Activated effector memory CD4-positive, alpha-beta T cell treated with Interleukin-2 at 50 U/mL for 16 hours (primary cell): ENCODE data around the gene CARD8.
"Not testable (repeated sequence)": the region's sequence is repeated elsewhere in the genome, so short reads cannot be mapped to it uniquely, and the experiment has no call there.

Experiments used
- DNase-seq: peaks from one replicate; pipeline ENCODE4 v3.0.0-alpha.2; 2020

Gene CARD8

DNA sequence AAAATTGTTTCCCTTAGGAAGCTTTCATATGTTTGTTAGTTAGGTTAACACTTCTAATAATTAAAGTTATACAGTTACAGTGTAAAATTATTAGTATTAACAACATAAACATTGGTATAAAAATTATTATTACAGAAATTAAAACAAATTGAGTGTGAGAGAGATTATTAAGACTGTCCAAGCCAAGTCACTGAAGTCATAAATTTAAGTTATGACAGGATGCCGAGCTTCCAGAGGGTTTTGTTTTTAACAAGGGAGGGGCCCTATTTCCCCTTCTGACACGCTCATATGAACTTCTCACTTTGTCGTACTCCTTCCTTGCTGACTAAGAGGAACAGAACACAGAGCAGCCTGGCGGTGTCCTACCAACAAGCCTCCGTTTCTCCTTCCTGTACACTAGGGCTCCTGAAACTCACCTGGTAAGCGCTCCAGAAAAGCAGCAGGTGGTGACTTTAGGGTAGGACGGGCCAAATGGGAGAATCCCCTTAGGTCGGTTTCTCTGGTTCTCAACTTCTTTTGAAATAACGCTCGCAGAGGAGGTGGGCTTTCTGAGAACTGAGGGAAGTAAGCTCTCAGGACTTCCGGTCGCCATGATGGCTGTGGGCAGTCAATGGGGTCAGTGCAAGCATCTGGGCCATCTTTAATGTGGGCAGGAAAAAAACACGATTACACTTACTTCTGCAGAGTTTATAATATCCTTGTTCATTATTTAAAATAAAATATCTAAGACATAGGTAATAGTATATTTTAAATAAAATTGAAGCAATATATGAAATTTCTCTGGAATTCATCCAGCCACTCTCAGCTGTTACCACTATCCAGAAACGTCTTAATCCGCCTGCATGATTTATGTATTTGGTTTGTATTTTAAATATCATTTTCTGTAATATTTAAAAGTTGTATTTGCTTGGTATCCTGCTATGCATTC lies at the start of gene CARD8:
TSS of gene CARD8 (minus strand) at position 537 of the 928 bp plus-strand sequence. CDS start 14,892 bp downstream, outside the sequence.
- DNase-seq: peak; percentile 78

DNA sequence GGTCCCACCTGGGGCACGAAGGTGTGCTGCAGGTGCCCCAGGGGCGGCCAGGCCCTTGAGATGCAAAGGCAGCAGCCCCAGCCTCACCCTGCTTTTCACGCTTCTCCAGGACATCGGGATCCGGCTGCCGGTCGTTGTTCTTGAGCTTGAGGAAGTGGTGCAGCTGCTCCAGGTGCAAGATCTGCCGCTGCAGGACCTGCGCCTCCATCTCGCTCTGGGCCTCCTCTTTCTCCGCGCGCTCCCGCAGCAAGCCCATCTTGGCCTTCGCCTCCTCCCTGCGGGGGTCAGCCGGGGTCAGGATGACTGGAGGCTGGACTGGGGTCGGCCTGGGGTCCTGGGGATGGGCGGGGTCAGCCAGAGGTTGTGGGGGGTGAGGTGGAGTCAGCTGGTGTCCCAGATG lies 48.2 kb upstream of the CARD8 start:
- DNase-seq: no peak

- DNase-seq: no peak
These were observed 47.7 kb upstream of the CARD8 start for GRCh38 chr19:48303367-48303766.

GRCh38 chr19:48302600-48302959 lies 46.9 kb upstream of the CARD8 start:
- no peak for DNase-seq

GRCh38 chr19:48301886-48302599 lies 46.3 kb upstream of the CARD8 start:
- DNase-seq: no peak

GRCh38 chr19:48297975-48298374 lies 42.3 kb upstream of the CARD8 start:
- DNase-seq: no peak

- DNase-seq: no peak
These were observed 41.4 kb upstream of the CARD8 start for GRCh38 chr19:48296963-48297734.

- no peak for DNase-seq
These were observed 39.7 kb upstream of the CARD8 start for GRCh38 chr19:48295458-48295857.

- DNase-seq: no peak
These were observed 37.1 kb upstream of the CARD8 start for GRCh38 chr19:48292798-48293197.

DNA sequence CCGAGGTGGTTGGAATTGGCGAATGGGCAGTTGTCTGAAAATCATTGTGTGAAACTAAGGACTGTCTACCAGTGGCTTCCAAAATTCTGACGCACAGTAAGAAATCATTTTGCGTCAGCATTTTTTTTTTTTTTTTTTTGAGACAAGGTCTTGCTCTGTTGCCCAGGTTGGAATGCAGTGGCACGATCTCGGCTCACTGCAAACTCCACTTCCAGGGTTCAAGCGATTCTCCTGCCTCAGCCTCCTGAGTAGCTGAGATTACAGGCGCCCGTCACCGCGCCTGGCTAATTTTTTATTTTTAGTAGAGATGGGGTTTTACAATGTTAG lies 35.7 kb upstream of the CARD8 start:
- not testable (repeated sequence) for DNase-seq

- peak; percentile 43 for DNase-seq
These were observed 35.2 kb upstream of the CARD8 start for GRCh38 chr19:48290771-48291488.

DNA sequence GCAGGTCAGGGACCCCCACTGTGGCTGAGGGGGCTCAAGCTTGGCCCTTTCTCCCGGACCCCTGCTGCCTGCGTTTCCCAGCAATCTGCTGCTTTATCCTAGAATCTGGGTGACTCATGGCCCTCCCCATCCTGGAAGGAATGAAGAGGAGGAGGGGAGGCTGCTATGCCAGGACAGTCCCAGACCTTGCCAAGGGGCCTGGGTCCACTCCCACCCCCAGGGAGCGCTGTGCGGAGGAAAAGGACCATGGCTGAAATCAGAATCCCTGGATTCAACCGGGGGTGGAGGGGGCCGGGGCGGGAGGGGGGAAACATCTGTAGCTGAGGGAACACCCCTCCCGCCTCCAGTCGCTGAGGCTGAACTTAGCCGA lies 34.7 kb upstream of the CARD8 start:
- no peak for DNase-seq

GRCh38 chr19:48287748-48288147 lies 32.0 kb upstream of the CARD8 start:
- no peak for DNase-seq

- no peak for DNase-seq
These were observed 29.2 kb upstream of the CARD8 start for GRCh38 chr19:48284896-48285295.

DNA sequence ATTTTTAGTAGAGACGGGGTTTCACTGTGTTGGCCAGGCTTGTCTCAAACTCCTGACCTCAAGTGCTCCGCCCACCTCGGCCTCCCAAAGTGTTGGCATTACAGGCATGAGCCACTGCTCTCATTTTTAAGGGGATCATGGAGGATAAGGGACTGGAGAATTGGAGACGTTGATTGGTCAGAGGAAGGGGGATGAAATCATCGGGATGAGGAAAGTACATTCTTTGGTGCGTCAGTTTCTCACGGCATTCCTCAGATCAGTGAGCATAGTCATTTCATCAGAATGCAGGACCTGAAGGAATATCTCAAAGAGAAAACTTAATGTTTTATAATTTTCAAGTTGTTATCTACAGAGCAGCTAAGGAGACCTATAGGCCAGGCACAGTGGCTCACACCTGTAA lies 28.2 kb upstream of the CARD8 start:
- DNase-seq: no peak

DNA sequence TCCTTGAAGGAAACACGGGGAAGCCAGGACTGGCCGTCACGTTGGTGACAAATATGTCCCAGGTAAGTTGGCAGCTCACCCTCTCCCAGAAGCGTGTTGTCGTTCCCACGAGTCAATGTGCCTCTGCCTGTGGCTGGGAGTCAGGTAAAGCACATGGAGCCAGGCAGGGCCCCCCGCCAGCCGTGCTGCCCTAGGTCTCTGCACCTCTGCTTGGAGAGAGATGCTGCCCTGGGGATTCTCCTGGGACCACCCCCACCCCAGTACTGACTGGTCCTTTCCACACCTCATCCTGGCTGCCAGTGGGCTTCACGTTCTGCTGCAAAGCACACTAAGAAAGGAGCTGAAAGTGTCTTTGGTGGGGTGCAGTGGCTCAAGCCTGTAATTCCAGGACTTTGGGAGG lies 24.0 kb upstream of the CARD8 start:
- no peak for DNase-seq

DNA sequence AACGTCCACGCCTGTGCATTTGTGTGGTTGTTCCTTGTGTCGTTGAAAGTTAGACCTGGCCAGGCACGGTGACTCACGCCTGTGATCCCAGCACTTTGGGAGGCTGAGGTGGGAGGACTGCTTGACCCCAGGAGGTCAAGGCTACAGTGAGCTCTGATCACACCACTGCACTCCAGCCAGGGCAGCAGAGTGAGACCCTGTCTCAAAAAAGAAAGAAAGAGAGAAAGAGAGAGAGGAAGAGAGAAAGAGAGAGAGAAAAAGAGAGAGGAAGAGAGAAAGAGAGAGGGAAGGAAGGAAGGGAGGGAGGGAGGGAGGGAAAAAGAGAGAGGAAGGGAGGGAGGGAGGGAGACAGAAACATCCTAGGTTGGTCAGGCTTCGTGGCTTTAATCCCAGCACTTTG lies 19.2 kb upstream of the CARD8 start:
- no peak for DNase-seq

- no peak for DNase-seq
These were observed 18.5 kb upstream of the CARD8 start for GRCh38 chr19:48274173-48274572.

- no peak for DNase-seq
These were observed 15.9 kb upstream of the CARD8 start for GRCh38 chr19:48271531-48272151.

- not testable (repeated sequence) for DNase-seq
These were observed 13.9 kb upstream of the CARD8 start for GRCh38 chr19:48269617-48270026.

DNA sequence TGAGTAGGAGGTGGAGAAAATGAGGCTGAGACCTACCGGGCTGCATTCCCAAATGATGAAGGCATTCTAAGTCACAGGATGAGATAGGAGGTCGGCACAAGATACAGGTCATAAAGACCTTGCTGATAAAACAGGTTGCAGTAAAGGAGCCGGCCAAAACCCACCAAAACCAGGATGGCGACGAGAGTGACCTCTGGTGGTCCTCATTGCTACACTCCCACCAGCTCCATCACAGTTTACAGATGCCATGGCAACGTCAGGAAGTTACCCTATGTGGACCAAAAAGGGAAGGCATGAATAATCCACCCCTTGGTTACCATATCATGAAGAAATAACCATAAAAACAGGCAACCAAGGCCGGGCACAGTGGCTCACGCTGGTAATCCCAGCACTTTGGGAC lies 9.6 kb upstream of the CARD8 start:
- DNase-seq: not testable (repeated sequence)

DNA sequence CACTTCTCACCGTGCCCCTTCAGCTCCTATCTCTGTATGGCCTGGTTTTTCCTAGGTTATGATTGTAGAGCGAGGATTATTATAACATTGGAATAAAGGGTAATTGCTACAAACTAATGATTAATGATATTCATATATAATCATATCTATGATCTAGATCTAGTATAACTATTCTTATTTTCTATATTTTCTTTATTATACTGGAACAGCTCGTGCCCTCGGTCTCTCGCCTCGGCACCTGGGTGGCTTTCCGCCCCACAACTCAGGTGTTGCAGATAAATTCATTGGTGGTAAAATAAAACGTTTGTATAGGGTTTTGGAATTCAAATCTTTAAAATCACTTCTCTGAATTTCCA lies 4.6 kb upstream of the CARD8 start:
- not testable (repeated sequence) for DNase-seq

- DNase-seq: not testable (repeated sequence)
These were observed 3.3 kb upstream of the CARD8 start for GRCh38 chr19:48258992-48259391.
